Stromal cell of bone marrow (primary cell): ENCODE measurements around the gene ITM2A.

Experiments used
- DNase-seq: peaks from one replicate; pipeline ENCODE4 v3.0.0-alpha.2; 2012; ENCODE audit warnings: low read depth

Gene ITM2A

GRCh38 chrX:79366873-79367749, at the start of gene ITM2A:
ITM2A (minus strand) TSS chrX:79367334; CDS start chrX:79367215, 119 bp downstream.
- DNase-seq = no peak

- no peak for DNase-seq
Observed at GRCh38 chrX:79415056-79415455, 47.9 kb upstream of the ITM2A start.

GRCh38 chrX:79413963-79414362, 46.8 kb upstream of the ITM2A start:
- no peak for DNase-seq

GRCh38 chrX:79412972-79413371, 45.8 kb upstream of the ITM2A start:
- DNase-seq = peak; percentile 0

- no peak for DNase-seq
Observed at GRCh38 chrX:79412166-79412565, 45.0 kb upstream of the ITM2A start.

GRCh38 chrX:79409657-79410056, 42.5 kb upstream of the ITM2A start:
- DNase-seq = no peak

- no peak for DNase-seq
Observed at GRCh38 chrX:79408623-79409322, 41.6 kb upstream of the ITM2A start.

GRCh38 chrX:79400623-79401022, 33.5 kb upstream of the ITM2A start:
- DNase-seq = no peak

GRCh38 chrX:79375340-79375739, 8.2 kb upstream of the ITM2A start:
- no peak for DNase-seq

- no peak for DNase-seq
Observed at GRCh38 chrX:79371640-79372039, 4.5 kb upstream of the ITM2A start.

GRCh38 chrX:79371101-79371500, 4.0 kb upstream of the ITM2A start:
- no peak for DNase-seq

GRCh38 chrX:79369871-79370270, 2.7 kb upstream of the ITM2A start:
- DNase-seq = no peak

GRCh38 chrX:79368441-79368840, 1.3 kb upstream of the ITM2A start:
- no peak for DNase-seq

- DNase-seq = no peak
Observed at GRCh38 chrX:79367907-79368306, 773 bp upstream of the ITM2A start.

GRCh38 chrX:79366556-79366872, 620 bp downstream of the ITM2A start:
- DNase-seq = no peak

- DNase-seq = no peak
Observed at GRCh38 chrX:79365591-79365990, 1.5 kb downstream of the ITM2A start.

- DNase-seq = no peak
Observed at GRCh38 chrX:79364306-79364705, 2.8 kb downstream of the ITM2A start.

- no peak for DNase-seq
Observed at GRCh38 chrX:79361192-79361870, 5.8 kb downstream of the ITM2A start.

- no peak for DNase-seq
Observed at GRCh38 chrX:79336869-79337815, 30.0 kb downstream of the ITM2A start.

- DNase-seq = no peak
Observed at GRCh38 chrX:79330022-79330421, 37.1 kb downstream of the ITM2A start.

- no peak for DNase-seq
Observed at GRCh38 chrX:79325263-79325958, 41.7 kb downstream of the ITM2A start.
